ENCODE measurements around the gene BLVRA.

GRCh38 chr7:43825391-43825808, 66.9 kb downstream of the BLVRA start:
- TF ChIP-seq CTCF (IDR thresholded peaks at IDR 0.05): no peak
- TF ChIP-seq POLR2A (IDR thresholded peaks at IDR 0.05): no peak
